Non-pigmented ciliary epithelial cell (primary cell): Measurements from ENCODE around the gene ODAD4.

Experiments
- DNase-seq: peaks from one replicate; pipeline ENCODE4 v3.0.0-alpha.2; 2010; ENCODE audit warnings: low read depth

The ODAD4 gene

GRCh38 chr17:41930009-41930832 lies at the start of gene ODAD4:
ODAD4 (plus strand) TSS chr17:41930617; CDS start chr17:41930724, 107 bp downstream.
- DNase-seq, result peak; percentile 85

GRCh38 chr17:41882756-41883155 lies 47.7 kb upstream of the ODAD4 start:
- no peak for DNase-seq

GRCh38 chr17:41885733-41886132 lies 44.7 kb upstream of the ODAD4 start:
- no peak for DNase-seq

- DNase-seq, result no peak
Measured at GRCh38 chr17:41888332-41888965, 42.0 kb upstream of the ODAD4 start.

- DNase-seq, result no peak
Measured at GRCh38 chr17:41891135-41892020, 39.0 kb upstream of the ODAD4 start.

- no peak for DNase-seq
Measured at GRCh38 chr17:41892021-41892376, 38.4 kb upstream of the ODAD4 start.

GRCh38 chr17:41893384-41893783 lies 37.0 kb upstream of the ODAD4 start:
- DNase-seq, result no peak

- DNase-seq, result peak; percentile 23
Measured at GRCh38 chr17:41894791-41895331, 35.6 kb upstream of the ODAD4 start.

GRCh38 chr17:41895617-41896016 lies 34.8 kb upstream of the ODAD4 start:
- DNase-seq, result no peak

- no peak for DNase-seq
Measured at GRCh38 chr17:41896726-41897125, 33.7 kb upstream of the ODAD4 start.

GRCh38 chr17:41901646-41902045 lies 28.8 kb upstream of the ODAD4 start:
- no peak for DNase-seq

- no peak for DNase-seq
Measured at GRCh38 chr17:41904242-41904841, 26.1 kb upstream of the ODAD4 start.

- no peak for DNase-seq
Measured at GRCh38 chr17:41905172-41905571, 25.2 kb upstream of the ODAD4 start.

- DNase-seq, result no peak
Measured at GRCh38 chr17:41906465-41907184, 23.8 kb upstream of the ODAD4 start.

- DNase-seq, result peak; percentile 36
Measured at GRCh38 chr17:41907185-41907556, 23.2 kb upstream of the ODAD4 start.

- no peak for DNase-seq
Measured at GRCh38 chr17:41907633-41908539, 22.5 kb upstream of the ODAD4 start.

GRCh38 chr17:41909088-41909487 lies 21.3 kb upstream of the ODAD4 start:
- no peak for DNase-seq

- DNase-seq, result peak; percentile 93
Measured at GRCh38 chr17:41910701-41911391, 19.6 kb upstream of the ODAD4 start.

- DNase-seq, result no peak
Measured at GRCh38 chr17:41912925-41913324, 17.5 kb upstream of the ODAD4 start.

GRCh38 chr17:41913798-41914197 lies 16.6 kb upstream of the ODAD4 start:
- no peak for DNase-seq
